GM03348 (cell line): Measurements from ENCODE around the gene PRKCB.
A peak's percentile ranks its signal among the peaks of the same experiment; 100 is the strongest.

Experiments
- DNase-seq: peaks from one replicate; pipeline ENCODE4 v3.0.0; 2012; ENCODE audit warnings: low spot score

Gene PRKCB

DNA sequence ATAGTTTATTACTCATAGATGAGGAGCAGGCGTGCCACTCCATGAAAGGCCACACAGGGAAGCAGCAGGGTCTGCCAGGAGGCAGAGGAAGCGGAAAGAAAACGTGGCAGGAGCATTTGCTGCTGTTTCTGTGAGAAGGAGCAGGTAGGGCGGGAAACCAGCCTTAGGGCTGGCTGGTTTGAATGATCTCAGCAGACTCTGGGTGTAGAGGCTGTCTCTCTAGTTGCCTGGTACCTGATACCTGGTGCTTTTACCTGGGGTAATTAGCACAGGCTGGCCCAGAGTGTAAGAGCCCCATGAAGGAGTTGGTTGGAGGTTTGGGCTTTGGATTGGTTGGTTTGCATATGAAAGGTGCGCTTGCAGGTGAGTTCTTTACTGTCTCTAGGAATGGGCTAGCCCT, 215.3 kb downstream of the PRKCB start:
- no peak for DNase-seq

DNA sequence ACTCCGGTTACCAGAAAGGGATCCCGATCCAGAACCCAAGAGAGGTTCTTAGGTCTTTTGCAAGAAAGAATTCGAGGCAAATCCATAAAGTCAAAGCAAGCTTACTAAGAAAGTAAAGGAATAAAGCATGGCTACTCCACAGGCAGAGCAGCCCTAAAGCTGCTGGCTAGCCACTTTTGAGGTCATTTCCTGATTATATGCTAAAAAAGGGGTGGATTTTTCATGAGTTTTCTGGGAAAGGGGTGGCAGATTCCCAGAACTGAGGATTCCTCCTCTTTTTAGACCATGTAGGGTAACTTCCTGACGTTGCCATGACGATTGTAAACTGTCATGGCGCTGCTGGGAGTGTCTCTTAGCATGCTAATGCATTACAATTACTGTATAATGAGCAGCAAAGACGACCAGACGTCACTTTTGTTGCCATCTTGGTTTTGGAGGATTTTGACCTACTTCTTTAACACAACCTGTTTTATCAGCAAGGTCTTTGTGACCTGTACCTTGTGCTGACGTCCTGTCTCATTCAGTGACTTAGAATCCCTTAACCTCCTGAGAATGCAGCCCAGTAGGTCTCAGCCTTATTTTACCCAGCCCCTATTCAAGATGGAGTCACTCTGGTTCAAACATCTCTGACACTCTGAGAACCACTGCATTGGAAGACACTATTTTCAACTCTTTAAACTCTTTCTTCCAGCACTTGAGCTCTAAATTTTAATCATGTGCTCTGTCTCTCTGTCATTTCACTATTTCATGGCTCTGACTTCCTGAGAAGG, 216.7 kb downstream of the PRKCB start:
- DNase-seq = no peak

DNA sequence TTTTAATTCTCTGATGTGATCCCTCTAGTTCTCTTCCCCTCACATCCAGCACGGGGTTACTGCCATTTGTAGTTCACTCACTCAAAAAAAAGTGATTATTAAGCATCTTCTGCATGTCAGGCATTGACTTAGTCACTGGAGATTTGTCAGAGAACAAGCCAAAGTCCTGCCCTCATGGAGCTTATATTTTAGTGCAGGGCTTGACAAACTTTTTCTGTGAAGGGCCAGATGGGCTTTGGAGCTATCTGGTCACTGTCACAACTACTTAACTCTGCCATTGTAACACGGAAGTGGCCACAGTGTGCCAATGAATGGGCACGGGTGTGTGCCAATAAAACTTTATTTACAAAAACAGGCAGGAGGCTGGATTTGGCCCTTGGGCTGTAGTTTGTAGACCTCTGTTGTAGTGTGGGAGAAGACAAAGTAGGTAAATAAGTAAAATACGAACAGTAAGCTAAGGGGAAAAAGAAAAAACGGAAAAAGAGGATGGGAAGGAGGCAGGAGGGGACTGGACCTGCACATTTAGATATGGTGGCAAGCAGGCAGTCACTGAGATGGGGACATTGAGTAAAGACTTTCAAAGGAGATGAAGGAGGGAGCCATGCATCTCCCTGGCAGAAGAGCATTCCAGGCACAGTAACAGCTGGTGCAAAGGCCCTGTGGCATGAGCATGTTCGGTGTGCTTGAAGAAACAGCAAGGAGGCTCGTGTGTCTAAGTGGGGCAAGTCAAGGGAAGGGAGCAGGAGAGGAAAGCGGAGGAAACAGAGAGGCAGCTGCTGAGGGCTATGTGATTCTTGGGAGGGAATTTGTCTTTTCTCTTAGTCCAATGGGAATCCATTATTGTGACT, 217.5 kb downstream of the PRKCB start:
- DNase-seq = no peak

GRCh38 chr16:24054741-24055491, 219.1 kb downstream of the PRKCB start:
- DNase-seq = no peak

DNA sequence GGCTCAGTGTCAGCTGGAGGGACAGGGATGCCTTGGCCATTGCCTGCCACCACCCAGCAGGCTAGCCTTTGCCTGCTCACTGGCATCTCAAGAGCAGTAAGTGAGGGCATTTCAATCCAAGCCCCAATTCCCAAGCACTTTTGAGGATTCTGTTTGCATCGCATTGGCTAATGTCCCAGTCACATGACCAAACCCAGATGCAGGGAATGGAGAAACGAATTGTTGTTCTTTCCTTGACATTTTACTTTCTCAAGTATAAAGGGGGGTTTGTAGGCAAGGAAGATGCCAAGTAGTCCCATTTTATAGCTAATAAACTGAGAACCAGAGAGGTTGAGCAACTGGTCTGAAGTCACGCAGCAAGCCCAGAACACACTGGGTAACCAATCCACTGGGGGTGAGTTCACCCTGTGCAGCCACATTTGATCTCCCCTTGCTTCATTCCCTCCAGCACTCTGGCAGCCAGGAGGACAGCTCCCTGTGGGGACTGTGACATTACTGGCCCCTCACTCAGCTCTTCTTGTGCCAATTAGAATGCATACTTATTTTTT, 226.6 kb downstream of the PRKCB start:
- DNase-seq = no peak

DNA sequence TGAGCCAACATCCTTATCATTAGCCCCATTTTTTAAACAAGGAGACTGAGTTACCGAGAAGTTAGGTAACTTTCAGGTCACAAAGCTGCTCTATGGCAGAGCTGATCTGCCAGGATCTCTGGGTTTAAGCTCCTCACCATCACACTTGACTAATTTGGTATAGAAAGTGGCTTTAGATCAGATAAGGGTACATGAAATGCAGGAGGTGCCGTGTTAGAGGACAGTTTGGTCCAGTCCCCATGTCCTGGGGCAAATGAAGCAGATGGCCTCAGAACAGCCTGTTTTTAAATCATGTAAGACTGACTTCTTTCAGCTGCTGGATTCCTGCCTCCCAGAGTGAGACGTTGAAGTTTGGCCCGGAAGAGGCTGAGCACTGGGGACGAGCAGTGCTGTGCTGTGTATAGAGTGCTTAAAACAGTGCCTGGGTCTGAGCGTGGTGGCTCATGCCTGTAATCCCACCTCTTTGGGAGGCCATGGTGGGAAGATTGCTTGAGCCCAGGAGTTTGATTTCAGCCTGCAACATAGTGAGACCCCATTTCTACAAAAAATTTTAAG, 233.3 kb downstream of the PRKCB start:
- no peak for DNase-seq

DNA sequence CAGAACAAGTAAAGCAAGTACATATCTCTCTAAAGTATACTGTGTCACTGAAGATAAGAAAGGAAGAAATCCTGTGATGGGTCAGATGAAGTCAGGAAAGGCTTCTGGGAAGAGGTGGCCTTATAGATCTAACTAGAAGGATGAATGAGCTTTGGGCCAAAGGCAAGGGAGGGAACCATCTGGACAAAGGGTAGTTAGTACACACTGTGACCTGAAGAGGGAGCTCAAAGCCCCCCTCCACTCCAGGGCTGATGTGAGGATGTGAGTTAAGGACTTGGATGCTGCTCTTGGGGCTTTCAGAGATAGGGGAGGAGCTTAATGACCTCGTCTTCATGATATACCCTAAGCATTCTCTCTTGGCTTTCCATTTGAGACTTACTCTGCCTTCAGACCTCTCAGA, 235.1 kb downstream of the PRKCB start:
- DNase-seq = peak; percentile 68

- DNase-seq = no peak
Observed at GRCh38 chr16:24071666-24072360, 236.0 kb downstream of the PRKCB start.

DNA sequence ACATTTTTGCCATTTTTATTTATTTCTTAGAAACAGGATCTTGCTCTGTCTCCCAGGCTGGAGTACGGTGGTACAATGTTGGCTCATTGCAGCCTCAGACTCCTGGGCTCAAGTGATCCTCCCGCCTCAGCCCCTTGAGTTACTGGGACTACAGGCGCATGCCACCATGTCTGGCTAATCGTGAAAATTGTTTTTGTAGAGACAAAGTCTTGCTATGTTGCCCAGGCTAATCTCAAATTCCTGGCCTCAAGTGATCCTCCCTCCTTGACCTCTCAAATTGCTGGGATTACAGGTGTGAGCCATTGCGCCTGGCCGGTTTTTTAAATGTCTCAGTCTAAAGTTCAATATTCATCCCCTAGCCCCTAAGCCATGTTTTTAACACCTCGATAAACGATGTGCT, 237.5 kb downstream of the PRKCB start:
- no peak for DNase-seq

DNA sequence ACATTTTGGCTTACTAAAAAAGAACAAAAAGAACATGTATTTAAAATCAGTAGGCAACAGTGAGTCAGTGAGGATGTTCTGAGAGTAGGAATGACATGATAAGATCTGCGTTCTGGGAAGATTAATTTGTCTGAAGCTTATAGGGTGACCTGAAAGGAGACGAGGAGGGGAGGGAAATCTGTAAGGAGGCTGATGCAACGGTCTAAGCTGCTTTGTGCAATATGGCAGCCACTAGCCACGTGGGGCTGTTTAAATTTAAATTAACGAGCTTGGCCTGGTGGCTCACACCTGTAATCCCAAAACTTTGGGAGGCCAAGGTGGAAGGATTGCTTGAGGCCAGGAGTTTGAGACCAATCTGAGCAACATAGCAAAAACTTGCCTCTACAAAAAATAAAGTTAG, 238.8 kb downstream of the PRKCB start:
- no peak for DNase-seq

GRCh38 chr16:24075302-24075701, 239.5 kb downstream of the PRKCB start:
- no peak for DNase-seq

- no peak for DNase-seq
Observed at GRCh38 chr16:24075931-24076716, 240.3 kb downstream of the PRKCB start.

DNA sequence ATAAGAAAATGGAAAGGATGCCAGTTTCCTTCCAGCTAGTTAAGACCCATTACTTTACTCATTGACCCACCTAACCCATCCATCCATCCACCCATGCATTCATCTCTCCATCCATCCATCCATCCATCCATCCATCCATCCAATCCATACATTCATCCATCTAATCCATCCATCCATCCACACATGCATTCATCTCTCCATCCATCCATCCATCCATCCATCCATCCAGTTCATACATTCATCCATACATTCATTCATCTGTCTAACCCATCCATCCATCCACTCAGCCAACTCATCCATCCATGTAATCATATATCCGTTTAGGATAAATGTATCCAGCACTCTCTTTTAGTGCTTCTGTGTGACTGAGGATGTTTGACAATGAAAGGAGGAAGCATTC, 241.5 kb downstream of the PRKCB start:
- no peak for DNase-seq

DNA sequence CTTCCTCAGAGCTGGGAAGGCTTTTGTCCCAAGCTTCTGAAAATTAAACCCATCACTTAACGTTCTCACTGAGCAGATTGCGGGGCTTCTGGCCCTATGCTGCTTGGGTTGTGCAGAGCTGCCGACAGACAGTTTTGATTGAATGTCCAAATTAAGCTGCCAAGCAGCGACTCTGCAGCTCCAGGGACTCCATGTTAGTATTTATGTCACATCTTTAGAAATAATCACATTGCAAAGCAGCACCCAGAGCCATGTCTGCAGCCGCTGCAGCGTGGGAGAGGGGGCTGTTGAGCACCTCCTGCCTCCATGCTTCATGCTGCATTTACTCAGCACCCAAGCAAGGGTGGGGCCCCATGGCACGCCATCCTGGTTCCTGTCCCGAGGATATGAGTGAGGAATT, 242.2 kb downstream of the PRKCB start:
- DNase-seq = no peak

DNA sequence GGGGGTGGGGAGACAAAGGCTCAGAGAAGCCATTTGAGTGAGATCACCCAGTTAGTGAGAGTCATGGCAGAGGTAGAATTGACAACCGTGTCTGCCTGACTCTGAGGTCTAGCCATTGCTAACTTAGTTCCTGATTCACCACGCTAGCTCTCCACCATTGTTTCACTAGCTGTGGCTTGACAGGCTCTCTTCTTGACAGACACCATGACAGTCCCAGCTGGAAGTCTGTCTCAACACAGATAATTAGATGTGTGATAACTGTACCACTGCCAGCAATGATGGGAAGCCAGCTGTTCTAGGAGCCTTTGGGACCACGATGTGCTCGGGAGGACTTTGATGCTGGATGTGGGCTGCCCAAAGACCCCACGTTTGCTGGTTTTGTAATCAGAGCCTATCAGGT, 249.9 kb downstream of the PRKCB start:
- DNase-seq = no peak

DNA sequence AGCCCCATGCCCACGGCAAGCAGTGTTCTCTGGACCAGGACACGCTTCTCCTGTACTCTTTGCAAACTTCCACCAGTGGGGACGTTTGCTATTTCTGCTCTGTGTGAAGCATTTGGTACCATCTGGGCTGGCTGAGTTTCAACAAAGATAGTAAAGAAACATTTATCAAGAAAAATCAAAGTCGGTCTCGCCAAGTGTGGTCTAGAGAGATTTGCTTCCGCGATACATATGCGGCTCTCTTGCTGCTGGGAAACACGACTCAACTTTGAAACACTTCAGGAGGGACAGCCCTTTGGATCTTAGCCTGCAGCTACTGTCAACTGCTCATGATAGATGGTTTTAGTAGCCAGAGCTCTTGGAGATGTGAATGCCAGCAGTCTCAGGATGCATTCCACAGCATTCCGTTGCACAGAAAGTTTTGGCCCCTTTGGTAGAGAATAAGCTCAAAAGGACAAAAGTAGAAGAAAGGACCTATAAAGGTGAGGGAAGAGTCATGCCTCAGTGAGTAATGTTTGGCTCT, 252.2 kb downstream of the PRKCB start:
- DNase-seq = no peak

GRCh38 chr16:24088767-24089166, 253.0 kb downstream of the PRKCB start:
- DNase-seq = no peak

- DNase-seq = no peak
Observed at GRCh38 chr16:24091125-24091524, 255.3 kb downstream of the PRKCB start.

DNA sequence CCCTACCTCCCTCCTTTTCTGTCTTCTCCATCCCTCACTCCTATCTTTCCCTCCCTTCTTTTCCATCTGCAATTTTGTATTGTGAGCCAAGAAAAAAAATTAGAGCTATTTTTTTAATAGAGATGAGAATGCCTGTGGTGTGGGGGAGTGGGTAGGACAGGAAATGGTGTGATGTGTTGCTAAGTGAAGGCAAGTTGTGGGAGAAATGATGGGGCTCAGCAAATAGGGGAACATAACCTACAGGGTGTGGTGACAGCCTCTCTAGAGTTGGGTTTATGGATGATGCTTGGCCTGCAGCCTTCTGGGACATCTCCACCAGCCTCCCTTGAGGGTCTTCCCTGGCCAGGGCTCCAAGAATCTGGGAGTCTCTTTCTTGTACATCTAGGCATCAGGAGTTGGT, 257.3 kb downstream of the PRKCB start:
- no peak for DNase-seq

DNA sequence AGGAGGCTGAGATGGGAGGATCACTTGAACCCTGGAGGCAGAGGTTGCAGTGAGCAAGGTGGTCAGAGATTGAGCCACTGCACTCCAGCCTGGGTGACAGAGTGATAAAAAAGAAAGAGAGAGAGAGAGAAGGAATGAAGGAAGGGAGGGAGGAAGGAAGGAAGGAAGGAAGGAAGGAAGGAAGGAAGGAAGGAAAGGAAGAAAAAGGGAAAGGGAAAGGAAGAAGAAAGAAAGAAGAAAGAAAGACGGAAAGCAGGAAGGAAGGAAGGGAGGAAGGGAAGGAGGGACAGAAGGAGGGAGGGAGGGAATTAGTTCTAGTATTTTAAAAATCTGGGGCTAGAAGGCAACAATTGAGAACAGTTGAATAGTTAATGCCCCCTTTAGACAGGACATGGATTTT, 258.9 kb downstream of the PRKCB start:
- DNase-seq = no peak
